GM12874 (cell line): Measurements from ENCODE around the gene TP53TG5.

ENCODE experiments used
- CTCF ChIP-seq: IDR thresholded peaks from 2 replicates; pipeline ENCODE4 v1.5.1; 2011; ENCODE audit warnings: low read depth, mild to moderate bottlenecking, control low read depth, low read length, moderate library complexity; ENCODE audit not compliant: insufficient read depth

TP53TG5 gene

GRCh38 chr20:45341579-45341938 lies 36.6 kb downstream of the TP53TG5 start:
- no peak for TF ChIP-seq CTCF

GRCh38 chr20:45340951-45341350 lies 37.2 kb downstream of the TP53TG5 start:
- TF ChIP-seq CTCF: no peak

GRCh38 chr20:45340236-45340847 lies 37.8 kb downstream of the TP53TG5 start:
- TF ChIP-seq CTCF: no peak

- no peak for TF ChIP-seq CTCF
Measured at GRCh38 chr20:45339799-45340198, 38.3 kb downstream of the TP53TG5 start.

- no peak for TF ChIP-seq CTCF
Measured at GRCh38 chr20:45339084-45339483, 39.0 kb downstream of the TP53TG5 start.

- no peak for TF ChIP-seq CTCF
Measured at GRCh38 chr20:45338121-45339030, 39.7 kb downstream of the TP53TG5 start.

GRCh38 chr20:45337367-45338120 lies 40.6 kb downstream of the TP53TG5 start:
- TF ChIP-seq CTCF: no peak
